Neural cell (in vitro differentiated cells): Measurements from ENCODE around the gene ITPR3. TPM values are rescaled to one million over a fixed set of nuclear protein-coding genes. Genes with fewer than 3 reads are reported as not detected.

Experiments used
- H2AFZ ChIP-seq: fragments of 200-600, 300-800 bp; sonication (generic), shearing (Covaris generic); 2 replicates; pipeline ENCODE4 v1.6.0; 2014; ENCODE audit warnings: low read depth, mild to moderate bottlenecking, antibody characterized with exemption, low read length, moderate library complexity
- H3F3A ChIP-seq: fragments of 200-600 bp; shearing (Covaris generic); 2 replicates; pipeline ENCODE4 v1.6.1; 2016; ENCODE audit warnings: mild to moderate bottlenecking, moderate library complexity, mixed read lengths, antibody characterized with exemption, low read length; ENCODE audit not compliant: insufficient read depth, poor library complexity, severe bottlenecking
- H3K27ac ChIP-seq: fragments of 200-600, 300-800 bp; sonication (generic), shearing (Covaris generic); 2 replicates; pipeline ENCODE4 v1.5.1; 2014; ENCODE audit warnings: mild to moderate bottlenecking, low read length, moderate library complexity
- H3K27me3 ChIP-seq: fragments of 300-800, 200-600 bp; sonication (generic), shearing (Covaris generic); 2 replicates; pipeline ENCODE4 v1.6.0; 2014; ENCODE audit warnings: mild to moderate bottlenecking, low read depth, low read length, moderate library complexity; ENCODE audit not compliant: insufficient read depth
- H3K36me3 ChIP-seq: fragments of 300-800, 200-600 bp; sonication (generic), shearing (Covaris generic); 2 replicates; pipeline ENCODE4 v1.5.1; 2014; ENCODE audit warnings: mild to moderate bottlenecking, antibody characterized with exemption, low read length, moderate library complexity; ENCODE audit not compliant: insufficient read depth
- H3K4me2 ChIP-seq: fragments of 300-800, 200-600 bp; sonication (generic), shearing (Covaris generic); 2 replicates; pipeline ENCODE4 v1.6.0; 2014; ENCODE audit warnings: mild to moderate bottlenecking, low read length
- H3K4me3 ChIP-seq: fragments of 300-800, 200-600 bp; sonication (generic), shearing (Covaris generic); 2 replicates; pipeline ENCODE4 v1.5.1; 2014; ENCODE audit warnings: mild to moderate bottlenecking, low read length, moderate library complexity
- H3K79me2 ChIP-seq: fragments of 200-600 bp; shearing (Covaris generic); replicated peaks from 2 replicates; pipeline ENCODE4 v1.6.0; 2014; ENCODE audit warnings: mild to moderate bottlenecking, low read length, moderate library complexity; ENCODE audit not compliant: insufficient read depth
- H3K9ac ChIP-seq: fragments of 300-800, 200-600 bp; sonication (generic), shearing (Covaris generic); 2 replicates; pipeline ENCODE4 v1.6.1; 2016; ENCODE audit warnings: mild to moderate bottlenecking, low read length, mixed read lengths
- H3K9me2 ChIP-seq: fragments of 200-600 bp; shearing (Covaris generic); 2 replicates; pipeline ENCODE4 v1.6.1; 2016; ENCODE audit warnings: mild to moderate bottlenecking, low read length, mixed read lengths; ENCODE audit not compliant: insufficient read depth
- H3K9me3 ChIP-seq: fragments of 200-600, 300-800 bp; sonication (generic), shearing (Covaris generic); 2 replicates; pipeline ENCODE4 v1.6.1; 2016; ENCODE audit warnings: mild to moderate bottlenecking, mixed run types, low read length, moderate library complexity, mixed read lengths
- H4K20me1 ChIP-seq: fragments of 200-600 bp; shearing (Covaris generic); 2 replicates; pipeline ENCODE4 v1.6.1; 2016; ENCODE audit warnings: mild to moderate bottlenecking, mixed run types; ENCODE audit not compliant: insufficient read depth
- EP300 ChIP-seq: fragments of 450-650 bp; conservative IDR thresholded peaks from 2 replicates; pipeline ENCODE4 v1.6.1; 2014; ENCODE audit warnings: antibody characterized with exemption, mild to moderate bottlenecking, moderate library complexity; ENCODE audit not compliant: poor library complexity, severe bottlenecking
- MXI1 ChIP-seq: fragments of 450-650 bp; conservative IDR thresholded peaks from 2 replicates; pipeline ENCODE4 v1.6.1; 2014; ENCODE audit warnings: antibody characterized with exemption, mild to moderate bottlenecking; ENCODE audit not compliant: poor library complexity, severe bottlenecking
- POLR2AphosphoS5 ChIP-seq: IDR thresholded peaks from 2 replicates; pipeline ENCODE4 v1.6.1; 2012
- SMC3 ChIP-seq: fragments of 450-650 bp; conservative IDR thresholded peaks from 2 replicates; pipeline ENCODE4 v1.6.1; 2014; ENCODE audit warnings: antibody characterized with exemption, mild to moderate bottlenecking, moderate library complexity; ENCODE audit not compliant: poor library complexity
- TAF1 ChIP-seq: IDR thresholded peaks from 2 replicates; pipeline ENCODE4 v1.6.1; 2012; ENCODE audit warnings: low read depth
- polyA plus RNA-seq: library from polyadenylated mRNA; depleted of rRNA; stranded (reverse); fragments of >200 nt; gene quantifications from 2 replicates; pipeline ENCODE4 v1.2.3, GENCODE V29; 2014
- TF ChIP-seq, protein P1 (sequence below): IDR thresholded peaks from 2 replicates; pipeline ENCODE4 v1.6.1; 2012; ENCODE audit warnings: borderline replicate concordance
- TF ChIP-seq, protein P2 (sequence below): fragments of 450-650 bp; IDR thresholded peaks from 2 replicates; pipeline ENCODE4 v1.5.1; 2014; ENCODE audit warnings: antibody characterized with exemption, mild to moderate bottlenecking, moderate library complexity; ENCODE audit not compliant: poor library complexity, severe bottlenecking

Gene ITPR3
- polyA plus RNA-seq, 1 donor from 2014 or later = 0.11 TPM

DNA sequence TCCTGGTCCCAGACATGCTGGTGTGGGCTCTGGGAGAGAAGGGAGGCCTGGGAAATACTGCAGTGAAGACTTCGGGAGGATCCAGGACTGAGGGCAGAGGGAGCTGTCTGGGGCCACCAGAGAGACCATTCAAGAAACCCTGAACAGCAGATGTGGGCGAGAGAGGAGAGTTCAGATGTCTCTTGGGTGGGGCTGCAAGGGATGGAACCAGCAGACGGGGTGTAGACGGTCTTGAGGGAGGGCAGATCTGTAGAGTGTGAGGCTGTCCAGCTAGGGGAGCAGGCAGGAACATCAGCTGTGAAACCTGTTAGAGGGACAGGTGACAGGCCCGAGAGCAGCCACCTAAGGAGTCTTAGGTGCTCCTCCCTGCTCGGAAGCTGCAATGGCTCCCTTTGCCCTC is 38.9 kb downstream of the ITPR3 start:
- no peaks in the 10 kb centered on the region for H3K9me3 ChIP-seq
- H2AFZ ChIP-seq = no peak overlapping the region
- H4K20me1 ChIP-seq = no peaks in the 10 kb centered on the region
- no peaks in the 10 kb centered on the region for H3K79me2 ChIP-seq
- no peaks in the 10 kb centered on the region for H3K36me3 ChIP-seq
- no peak overlapping the region for H3K27ac ChIP-seq
- H3F3A ChIP-seq = no peaks in the 10 kb centered on the region
- H3K4me3 ChIP-seq = no peak overlapping the region
- no peaks in the 10 kb centered on the region for H3K27me3 ChIP-seq
- no peak overlapping the region for H3K9ac ChIP-seq
- H3K9me2 ChIP-seq = no peaks in the 10 kb centered on the region
- TF ChIP-seq, protein P1, sequence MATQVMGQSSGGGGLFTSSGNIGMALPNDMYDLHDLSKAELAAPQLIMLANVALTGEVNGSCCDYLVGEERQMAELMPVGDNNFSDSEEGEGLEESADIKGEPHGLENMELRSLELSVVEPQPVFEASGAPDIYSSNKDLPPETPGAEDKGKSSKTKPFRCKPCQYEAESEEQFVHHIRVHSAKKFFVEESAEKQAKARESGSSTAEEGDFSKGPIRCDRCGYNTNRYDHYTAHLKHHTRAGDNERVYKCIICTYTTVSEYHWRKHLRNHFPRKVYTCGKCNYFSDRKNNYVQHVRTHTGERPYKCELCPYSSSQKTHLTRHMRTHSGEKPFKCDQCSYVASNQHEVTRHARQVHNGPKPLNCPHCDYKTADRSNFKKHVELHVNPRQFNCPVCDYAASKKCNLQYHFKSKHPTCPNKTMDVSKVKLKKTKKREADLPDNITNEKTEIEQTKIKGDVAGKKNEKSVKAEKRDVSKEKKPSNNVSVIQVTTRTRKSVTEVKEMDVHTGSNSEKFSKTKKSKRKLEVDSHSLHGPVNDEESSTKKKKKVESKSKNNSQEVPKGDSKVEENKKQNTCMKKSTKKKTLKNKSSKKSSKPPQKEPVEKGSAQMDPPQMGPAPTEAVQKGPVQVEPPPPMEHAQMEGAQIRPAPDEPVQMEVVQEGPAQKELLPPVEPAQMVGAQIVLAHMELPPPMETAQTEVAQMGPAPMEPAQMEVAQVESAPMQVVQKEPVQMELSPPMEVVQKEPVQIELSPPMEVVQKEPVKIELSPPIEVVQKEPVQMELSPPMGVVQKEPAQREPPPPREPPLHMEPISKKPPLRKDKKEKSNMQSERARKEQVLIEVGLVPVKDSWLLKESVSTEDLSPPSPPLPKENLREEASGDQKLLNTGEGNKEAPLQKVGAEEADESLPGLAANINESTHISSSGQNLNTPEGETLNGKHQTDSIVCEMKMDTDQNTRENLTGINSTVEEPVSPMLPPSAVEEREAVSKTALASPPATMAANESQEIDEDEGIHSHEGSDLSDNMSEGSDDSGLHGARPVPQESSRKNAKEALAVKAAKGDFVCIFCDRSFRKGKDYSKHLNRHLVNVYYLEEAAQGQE = no peak
- TF ChIP-seq TAF1 = no peak
- TF ChIP-seq, protein P2, sequence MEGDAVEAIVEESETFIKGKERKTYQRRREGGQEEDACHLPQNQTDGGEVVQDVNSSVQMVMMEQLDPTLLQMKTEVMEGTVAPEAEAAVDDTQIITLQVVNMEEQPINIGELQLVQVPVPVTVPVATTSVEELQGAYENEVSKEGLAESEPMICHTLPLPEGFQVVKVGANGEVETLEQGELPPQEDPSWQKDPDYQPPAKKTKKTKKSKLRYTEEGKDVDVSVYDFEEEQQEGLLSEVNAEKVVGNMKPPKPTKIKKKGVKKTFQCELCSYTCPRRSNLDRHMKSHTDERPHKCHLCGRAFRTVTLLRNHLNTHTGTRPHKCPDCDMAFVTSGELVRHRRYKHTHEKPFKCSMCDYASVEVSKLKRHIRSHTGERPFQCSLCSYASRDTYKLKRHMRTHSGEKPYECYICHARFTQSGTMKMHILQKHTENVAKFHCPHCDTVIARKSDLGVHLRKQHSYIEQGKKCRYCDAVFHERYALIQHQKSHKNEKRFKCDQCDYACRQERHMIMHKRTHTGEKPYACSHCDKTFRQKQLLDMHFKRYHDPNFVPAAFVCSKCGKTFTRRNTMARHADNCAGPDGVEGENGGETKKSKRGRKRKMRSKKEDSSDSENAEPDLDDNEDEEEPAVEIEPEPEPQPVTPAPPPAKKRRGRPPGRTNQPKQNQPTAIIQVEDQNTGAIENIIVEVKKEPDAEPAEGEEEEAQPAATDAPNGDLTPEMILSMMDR = no peak
- TF ChIP-seq MXI1 = no peak
- TF ChIP-seq SMC3 = no peak
- H3K4me2 ChIP-seq = no peak overlapping the region

DNA sequence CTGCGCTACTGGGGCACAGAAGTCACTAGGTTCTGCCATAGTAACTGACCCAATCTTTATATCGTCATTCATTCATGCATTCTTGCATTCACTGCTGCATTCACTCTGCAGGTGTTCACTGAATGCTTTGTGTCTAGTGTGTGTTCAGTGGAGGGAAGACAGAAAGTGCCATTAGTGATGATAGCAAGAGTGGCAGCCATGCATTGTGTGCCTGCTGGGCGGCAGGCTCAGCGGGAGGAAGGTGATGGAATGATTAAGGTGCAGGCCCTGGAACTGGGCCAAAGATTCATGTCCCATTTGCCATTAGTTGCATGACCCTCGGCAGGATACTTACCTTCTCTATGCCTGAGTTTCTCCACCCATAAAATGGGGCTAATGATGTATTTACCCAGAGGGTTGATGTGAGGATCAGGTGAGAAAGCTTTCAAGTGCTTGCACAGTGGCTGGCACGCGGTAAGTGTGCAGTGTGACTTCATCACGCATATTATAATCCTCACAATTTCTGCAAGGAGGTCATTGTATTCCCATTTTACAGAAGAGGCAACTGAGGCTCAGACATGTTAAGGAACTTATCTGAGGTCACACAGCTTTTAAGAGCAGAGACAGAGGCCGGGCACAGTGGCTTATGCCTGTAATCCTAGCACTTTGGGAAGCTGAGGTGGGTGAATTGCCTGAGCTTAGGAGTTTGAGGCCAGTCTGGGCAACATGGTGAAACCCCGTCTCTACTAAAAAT is 40.1 kb downstream of the ITPR3 start:
- no peak overlapping the region for H2AFZ ChIP-seq
- TF ChIP-seq, protein P2 = no peak
- peak; percentile 74 for TF ChIP-seq POLR2AphosphoS5
- peak; percentile 83 for TF ChIP-seq EP300
- no peak for TF ChIP-seq MXI1
- H3F3A ChIP-seq = no peaks in the 10 kb centered on the region
- H3K79me2 ChIP-seq = no peaks in the 10 kb centered on the region
- H3K27me3 ChIP-seq = no peaks in the 10 kb centered on the region
- no peak overlapping the region for H3K4me3 ChIP-seq
- H4K20me1 ChIP-seq = no peaks in the 10 kb centered on the region
- H3K9me3 ChIP-seq = no peaks in the 10 kb centered on the region
- no peak overlapping the region for H3K4me2 ChIP-seq
- no peaks in the 10 kb centered on the region for H3K36me3 ChIP-seq
- H3K9me2 ChIP-seq = no peaks in the 10 kb centered on the region
- H3K27ac ChIP-seq = peak overlapping the region; percentile 23
- H3K9ac ChIP-seq = no peak overlapping the region
